GM18519 (cell line): ENCODE results near the gene PLS1.

Source experiments
- ATAC-seq: cut with Tn5 transposase; IDR thresholded peaks from one replicate; pipeline ENCODE4 v1.9.1; 2021; ENCODE audit warnings: mild to moderate bottlenecking, moderate library complexity; ENCODE audit not compliant: unreplicated experiment, low FRiP score

Gene PLS1

DNA sequence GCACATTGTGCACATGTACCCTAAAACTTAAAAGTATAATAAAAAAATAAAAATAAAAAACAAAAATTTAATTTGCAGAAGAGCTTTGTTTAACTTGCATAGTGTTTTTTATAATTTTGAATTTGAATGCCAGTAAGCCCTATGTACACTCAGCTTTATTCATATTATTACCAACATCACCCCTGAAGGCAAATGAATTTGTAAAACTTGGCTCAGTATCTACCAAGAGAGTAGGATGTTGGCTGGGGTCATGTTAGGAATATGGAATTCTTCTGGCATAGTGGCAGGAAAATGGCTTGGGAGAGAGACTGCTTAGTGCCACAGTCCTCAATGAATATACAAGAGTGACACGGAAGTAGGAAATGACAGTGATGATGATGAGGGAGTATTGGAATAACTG lies 158.3 kb downstream of the PLS1 start:
- no peak for ATAC-seq
